Vagina (tissue), 2 donors: ENCODE results near the gene HEXA.

ENCODE experiments used
- POLR2A ChIP-seq, 2 donors: fragments of 450-650 bp; IDR thresholded peaks; one replicate each; pipeline ENCODE4 v1.6.1; 2017; ENCODE audit warnings: antibody characterized with exemption in 2 of 2, mild to moderate bottlenecking in 2 of 2, moderate library complexity in 2 of 2
- TF ChIP-seq, protein P1 (sequence below), 3 experiments: fragments of 450-650 bp in 2 of 3; fragments of 200-600 bp in 1 of 3; sonication (generic) in 1 of 3; IDR thresholded peaks; one replicate each; pipeline ENCODE4 v1.5.1; 2017 to 2019; ENCODE audit warnings: antibody characterized with exemption in 3 of 3, mild to moderate bottlenecking in 2 of 3, moderate library complexity in 2 of 3

DNA sequence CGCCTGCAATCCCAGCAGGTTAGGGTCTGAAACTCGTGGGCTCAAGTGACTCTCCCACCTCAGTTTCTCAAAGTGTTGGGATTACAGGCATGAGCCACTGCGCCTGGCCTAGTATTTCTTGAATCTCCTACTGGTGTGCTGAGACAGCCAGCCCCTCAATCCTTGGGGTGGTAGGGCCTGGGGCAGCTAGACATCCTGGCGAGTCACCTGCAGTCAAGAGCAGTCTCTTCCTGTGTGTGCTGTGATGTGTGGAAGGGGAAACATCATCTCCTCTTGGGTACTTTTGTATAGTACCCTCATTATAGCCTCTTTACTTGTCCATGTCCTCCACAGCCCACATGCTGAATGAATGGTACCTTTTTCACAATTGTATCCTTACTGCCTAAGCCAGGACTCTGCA, 4.9 kb upstream of the HEXA start:
- TF ChIP-seq, protein P1, sequence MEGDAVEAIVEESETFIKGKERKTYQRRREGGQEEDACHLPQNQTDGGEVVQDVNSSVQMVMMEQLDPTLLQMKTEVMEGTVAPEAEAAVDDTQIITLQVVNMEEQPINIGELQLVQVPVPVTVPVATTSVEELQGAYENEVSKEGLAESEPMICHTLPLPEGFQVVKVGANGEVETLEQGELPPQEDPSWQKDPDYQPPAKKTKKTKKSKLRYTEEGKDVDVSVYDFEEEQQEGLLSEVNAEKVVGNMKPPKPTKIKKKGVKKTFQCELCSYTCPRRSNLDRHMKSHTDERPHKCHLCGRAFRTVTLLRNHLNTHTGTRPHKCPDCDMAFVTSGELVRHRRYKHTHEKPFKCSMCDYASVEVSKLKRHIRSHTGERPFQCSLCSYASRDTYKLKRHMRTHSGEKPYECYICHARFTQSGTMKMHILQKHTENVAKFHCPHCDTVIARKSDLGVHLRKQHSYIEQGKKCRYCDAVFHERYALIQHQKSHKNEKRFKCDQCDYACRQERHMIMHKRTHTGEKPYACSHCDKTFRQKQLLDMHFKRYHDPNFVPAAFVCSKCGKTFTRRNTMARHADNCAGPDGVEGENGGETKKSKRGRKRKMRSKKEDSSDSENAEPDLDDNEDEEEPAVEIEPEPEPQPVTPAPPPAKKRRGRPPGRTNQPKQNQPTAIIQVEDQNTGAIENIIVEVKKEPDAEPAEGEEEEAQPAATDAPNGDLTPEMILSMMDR (IDR thresholded peaks at IDR 0.05), result no peak
- TF ChIP-seq POLR2A (IDR thresholded peaks at IDR 0.05), result no peak
